HFFc6 (cell line): Measurements from ENCODE around the gene LSM14A. TPM values are rescaled to one million over a fixed set of nuclear protein-coding genes. Genes with fewer than 3 reads are reported as not detected.
A peak's percentile ranks its signal among the peaks of the same experiment; 100 is the strongest.

Experiments used
- DNase-seq: peaks from one replicate; pipeline ENCODE4 v3.0.0-alpha.2; 2018
- H3K27ac Mint-ChIP-seq: 2 replicates; pipeline ENCODE4 v1.8.0; 2020; ENCODE audit warnings: mild to moderate bottlenecking, mixed read lengths
- H3K27me3 Mint-ChIP-seq: 2 replicates; pipeline ENCODE4 v1.8.0; 2021; ENCODE audit warnings: mild to moderate bottlenecking, moderate library complexity, mixed read lengths; ENCODE audit not compliant: insufficient read depth
- H3K36me3 Mint-ChIP-seq: 2 replicates; pipeline ENCODE4 v1.8.0; 2021; ENCODE audit warnings: low read depth, mixed read lengths
- H3K4me1 Mint-ChIP-seq: 2 replicates; pipeline ENCODE4 v1.8.0; 2020; ENCODE audit warnings: low read depth, mixed read lengths
- H3K4me3 Mint-ChIP-seq: 2 replicates; pipeline ENCODE4 v1.8.0; 2020; ENCODE audit warnings: mild to moderate bottlenecking, moderate library complexity, mixed read lengths
- H3K9me3 Mint-ChIP-seq: 2 replicates; pipeline ENCODE4 v1.8.0; 2020; ENCODE audit warnings: mild to moderate bottlenecking, mixed read lengths
- CTCF ChIP-seq: fragments of 200-600 bp; sonication (generic); IDR thresholded peaks from 2 replicates; pipeline ENCODE4 v1.5.0; 2021; ENCODE audit warnings: antibody characterized with exemption, mild to moderate bottlenecking
- total RNA-seq, 6 experiments: library from RNA; stranded (reverse); fragmentation: NEBNext Ultra II Directional; extraction: Animal tissue kit (Norgen Biotek cat#: 25700); gene quantifications; 2 replicates in 1 of 6; 3 replicates in 5 of 6; pipeline ENCODE4 v1.2.3, GENCODE V29; 2021

The LSM14A gene
- total RNA-seq, 6 experiments from 2014 or later = 66.5 to 92.9 (median 87.0) TPM

- H3K4me3 Mint-ChIP-seq = peak overlapping the region; percentile 33
- H3K27me3 Mint-ChIP-seq = no peaks in the 10 kb centered on the region
- H3K36me3 Mint-ChIP-seq = peaks cover 17% of the 10 kb centered on the region
- no peak for TF ChIP-seq CTCF
- no peaks in the 10 kb centered on the region for H3K9me3 Mint-ChIP-seq
- DNase-seq = no peak
- peaks cover 67% of the 10 kb centered on the region for H3K4me1 Mint-ChIP-seq
- peak overlapping the region; percentile 51 for H3K27ac Mint-ChIP-seq
These were observed 12.7 kb downstream of the LSM14A start for GRCh38 chr19:34184880-34185491.

- TF ChIP-seq CTCF = no peak
- H3K27me3 Mint-ChIP-seq = no peaks in the 10 kb centered on the region
- peak overlapping the region; percentile 35 for H3K27ac Mint-ChIP-seq
- H3K36me3 Mint-ChIP-seq = peaks cover 7% of the 10 kb centered on the region
- DNase-seq = no peak
- no peak overlapping the region for H3K4me3 Mint-ChIP-seq
- H3K4me1 Mint-ChIP-seq = peaks cover 69% of the 10 kb centered on the region
- no peaks in the 10 kb centered on the region for H3K9me3 Mint-ChIP-seq
These were observed 13.9 kb downstream of the LSM14A start for GRCh38 chr19:34186205-34186604.

GRCh38 chr19:34187011-34187410 lies 14.7 kb downstream of the LSM14A start:
- H3K4me3 Mint-ChIP-seq = no peak overlapping the region
- H3K27me3 Mint-ChIP-seq = no peaks in the 10 kb centered on the region

GRCh38 chr19:34188408-34188807 lies 16.1 kb downstream of the LSM14A start:
- H3K27ac Mint-ChIP-seq = no peak overlapping the region
- no peak overlapping the region for H3K4me3 Mint-ChIP-seq
- H3K4me1 Mint-ChIP-seq = peaks cover 65% of the 10 kb centered on the region
- DNase-seq = no peak
- no peaks in the 10 kb centered on the region for H3K9me3 Mint-ChIP-seq
- no peaks in the 10 kb centered on the region for H3K27me3 Mint-ChIP-seq
- no peak for TF ChIP-seq CTCF
- no peaks in the 10 kb centered on the region for H3K36me3 Mint-ChIP-seq

More at GRCh38 chr19:34187011-34187410, 14.7 kb downstream of the LSM14A start:
- Mint-ChIP-seq H3K36me3 (no peaks in the 10 kb centered on the region), H3K4me1 (peaks cover 69% of the 10 kb centered on the region), H3K27ac (no peak overlapping the region), H3K9me3 (no peaks in the 10 kb centered on the region)
- DNase-seq = no peak
- no peak for TF ChIP-seq CTCF

GRCh38 chr19:34189199-34189916 lies 17.1 kb downstream of the LSM14A start:
- TF ChIP-seq CTCF = no peak
- no peaks in the 10 kb centered on the region for H3K27me3 Mint-ChIP-seq
- peaks cover 3% of the 10 kb centered on the region for H3K36me3 Mint-ChIP-seq
- H3K4me3 Mint-ChIP-seq = no peak overlapping the region
- H3K9me3 Mint-ChIP-seq = no peaks in the 10 kb centered on the region
- no peak overlapping the region for H3K27ac Mint-ChIP-seq
- no peak for DNase-seq
- H3K4me1 Mint-ChIP-seq = peaks cover 63% of the 10 kb centered on the region
